Amygdala (tissue), 56 donors: ENCODE data around the gene ZSWIM4.

Experiments
- DNase-seq, 56 donors: peaks; one replicate each; lab custom pipeline; 2025; lab: John Stamatoyannopoulos, UW

Gene ZSWIM4

DNA sequence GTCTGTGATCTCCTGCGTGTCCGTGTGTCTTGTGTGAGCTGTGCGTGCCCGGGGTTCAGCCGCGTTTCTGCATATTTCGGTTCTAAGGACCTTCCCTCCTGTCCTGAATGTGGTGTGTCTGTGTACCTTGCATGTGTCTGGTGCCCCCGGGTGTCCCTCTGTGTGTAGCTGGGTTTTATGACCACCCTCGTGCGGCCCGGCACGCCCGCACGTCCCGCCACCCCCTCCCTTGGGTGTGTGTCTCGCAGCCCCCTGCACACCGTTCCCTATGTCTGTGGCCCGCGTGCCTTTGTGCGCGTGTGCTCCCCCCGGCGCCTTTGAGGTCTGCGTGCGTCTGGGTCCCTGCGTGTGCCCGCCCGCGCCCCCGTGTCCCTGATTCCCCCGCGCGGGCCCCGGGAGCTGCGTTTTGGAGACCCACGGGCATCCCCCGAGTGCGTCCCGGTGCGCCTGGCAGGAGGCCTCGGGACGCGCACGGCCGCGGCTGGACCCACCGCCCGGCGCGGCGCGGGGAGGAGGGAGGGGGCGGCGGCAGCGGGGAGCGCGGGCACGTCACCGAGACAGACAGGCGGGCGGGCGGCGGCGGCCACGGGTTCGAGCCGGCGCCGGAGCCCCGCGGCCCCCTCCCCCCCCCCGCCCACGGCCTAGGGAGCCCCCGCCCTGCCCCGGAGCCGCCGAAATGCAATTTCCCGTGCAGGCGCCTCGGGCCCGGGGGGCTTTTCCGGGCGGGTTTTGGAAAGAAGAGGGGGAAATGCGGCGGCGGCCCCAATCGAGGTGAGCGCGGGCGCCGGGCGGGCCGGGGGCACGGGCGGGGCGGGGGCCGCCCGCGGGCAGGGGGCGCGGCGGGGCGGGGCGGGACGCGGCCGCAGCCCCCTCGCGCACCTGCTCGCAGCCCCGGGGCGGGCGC, 69.7 kb downstream of the ZSWIM4 start:
- DNase-seq, result peak in 1 of 56 donors; percentile 17

DNA sequence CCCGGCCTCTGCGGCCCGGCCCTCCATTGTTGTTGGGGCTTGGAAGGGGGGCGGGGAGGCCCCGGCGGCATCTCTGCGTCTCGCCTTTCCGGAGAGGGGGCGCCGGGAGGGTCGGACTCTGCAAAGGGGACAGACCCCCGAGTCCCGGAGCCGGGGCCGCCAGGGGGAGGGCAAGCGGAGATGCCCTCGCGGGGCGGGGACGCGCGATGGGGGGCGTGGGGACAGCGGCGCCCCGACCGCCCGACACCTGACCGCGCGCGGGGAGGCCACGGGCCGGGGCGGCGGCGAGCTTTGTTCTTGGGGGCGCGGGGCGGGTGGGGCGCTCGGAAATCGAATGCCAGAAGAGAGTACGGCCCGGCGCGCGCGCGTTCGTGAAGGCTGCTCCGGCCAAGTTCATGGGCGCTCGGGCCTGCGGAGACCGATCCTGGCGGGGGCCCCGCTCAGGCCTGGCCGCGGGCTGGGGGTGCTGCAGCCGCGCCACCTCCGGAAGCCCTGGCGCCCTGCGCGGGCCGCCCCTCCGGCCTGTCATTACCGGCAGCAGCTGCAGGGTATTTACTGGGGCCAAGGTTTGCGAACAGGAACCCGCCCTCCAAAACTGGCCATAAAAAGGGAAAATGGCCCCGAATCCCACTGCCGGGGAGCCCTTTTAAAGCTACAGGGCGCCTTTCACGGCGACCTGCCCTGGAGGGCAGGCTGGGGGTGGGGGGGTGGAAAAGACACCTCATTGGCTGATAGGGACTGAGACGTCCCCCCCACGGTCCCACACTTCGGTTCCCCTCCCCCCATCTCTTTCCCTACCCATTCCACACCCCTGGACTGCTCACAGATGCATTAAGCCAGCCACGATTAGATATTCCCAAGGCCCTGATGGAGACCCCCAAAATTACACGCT, 70.6 kb downstream of the ZSWIM4 start:
- peak in 5 of 56 donors; percentile 13 to 42 (median 32) for DNase-seq

DNA sequence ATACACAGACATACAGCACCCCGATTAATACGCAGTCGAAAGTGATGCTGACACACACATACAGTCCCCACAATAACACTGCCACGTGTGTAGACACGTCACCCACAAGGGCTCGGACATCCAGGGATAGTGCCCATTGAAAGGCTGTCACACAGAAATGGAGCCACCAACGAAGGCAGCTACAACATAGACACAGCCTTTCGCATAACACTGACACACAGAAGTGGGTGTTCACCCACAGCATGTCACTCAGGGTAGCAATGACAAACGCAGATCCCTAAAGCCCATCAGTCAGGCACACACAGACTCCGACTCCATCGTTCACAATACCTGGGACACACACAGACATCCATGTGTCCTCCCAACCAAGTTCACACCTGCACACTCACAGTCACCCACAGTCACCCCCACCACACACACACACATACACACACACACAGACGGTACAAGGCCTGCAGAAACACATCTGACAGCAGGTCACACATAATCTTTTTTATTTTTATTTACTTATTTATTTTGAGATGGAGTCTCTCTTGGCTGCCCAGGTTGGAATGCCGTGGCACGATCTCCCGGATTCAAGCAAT, 71.3 kb downstream of the ZSWIM4 start:
- DNase-seq, result peak in 1 of 56 donors; percentile 37

- DNase-seq, result peak in 1 of 56 donors; percentile 12
These were observed 73.4 kb downstream of the ZSWIM4 start for GRCh38 chr19:13868663-13869062.

DNA sequence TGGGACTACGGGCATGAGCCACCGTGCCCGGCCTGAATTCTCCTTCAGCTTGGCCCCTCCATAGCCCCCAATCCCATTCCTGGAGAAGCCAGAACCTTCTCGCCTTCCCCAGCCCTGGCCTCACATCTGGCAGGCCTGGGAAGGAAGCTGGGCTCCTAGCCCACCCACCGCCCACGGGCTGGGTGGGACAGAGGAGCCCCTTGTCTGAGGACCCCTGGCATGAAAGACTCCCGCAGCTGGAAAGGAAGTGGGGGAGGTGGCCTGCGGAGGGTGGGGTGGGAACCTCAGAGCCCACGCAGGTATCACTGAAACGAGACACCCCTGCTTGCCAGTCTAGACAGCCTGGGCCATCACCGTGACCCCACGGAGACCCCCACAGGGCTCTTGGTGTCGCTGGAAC, 74.0 kb downstream of the ZSWIM4 start:
- DNase-seq, result no peak

GRCh38 chr19:13870873-13871272, 75.6 kb downstream of the ZSWIM4 start:
- no peak for DNase-seq

GRCh38 chr19:13872339-13872694, 77.1 kb downstream of the ZSWIM4 start:
- DNase-seq, result no peak

DNA sequence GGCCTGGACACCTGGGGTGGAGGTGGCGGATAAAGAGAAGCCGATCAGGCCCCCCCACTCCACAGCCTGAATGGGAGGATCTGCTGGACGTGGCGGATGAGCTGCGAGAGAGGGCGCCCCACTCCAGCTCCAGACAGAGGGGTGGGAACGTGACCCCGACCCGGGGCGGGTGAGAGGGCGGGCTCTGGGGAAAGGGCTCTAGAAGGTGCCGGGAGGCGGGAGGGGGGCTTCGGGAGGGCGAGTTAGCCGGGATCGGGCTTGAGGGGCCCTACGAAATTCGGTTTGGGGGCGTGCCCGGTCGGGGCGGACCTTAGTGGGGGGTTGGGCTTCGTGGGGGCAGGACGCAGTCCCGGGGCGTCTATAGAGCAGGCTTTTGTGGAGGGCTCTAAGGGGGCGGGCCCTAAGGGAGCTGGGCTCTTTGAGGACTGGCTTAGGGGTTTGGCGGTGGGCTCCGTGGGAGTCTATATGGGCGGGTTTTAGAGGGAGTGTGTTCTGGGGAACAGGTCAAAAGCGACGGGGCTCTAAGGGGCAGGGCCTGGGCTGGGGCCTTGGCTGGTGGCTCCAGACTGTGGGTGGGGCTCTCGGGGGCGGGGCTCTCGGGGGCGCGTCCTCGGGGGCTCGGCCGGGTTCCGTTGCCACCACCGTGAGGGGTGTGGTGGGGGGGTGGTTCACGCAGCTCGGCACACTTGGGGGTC, 77.6 kb downstream of the ZSWIM4 start:
- peak in 1 of 56 donors; percentile 70 for DNase-seq

- no peak for DNase-seq
These were observed 78.7 kb downstream of the ZSWIM4 start for GRCh38 chr19:13873834-13874515.

GRCh38 chr19:13875824-13876223, 80.6 kb downstream of the ZSWIM4 start:
- no peak for DNase-seq

GRCh38 chr19:13876834-13877233, 81.6 kb downstream of the ZSWIM4 start, which contains the start of gene NANOS3:
NANOS3 (plus strand) TSS chr19:13877134; CDS start chr19:13877249, 115 bp downstream.
- no peak for DNase-seq

DNA sequence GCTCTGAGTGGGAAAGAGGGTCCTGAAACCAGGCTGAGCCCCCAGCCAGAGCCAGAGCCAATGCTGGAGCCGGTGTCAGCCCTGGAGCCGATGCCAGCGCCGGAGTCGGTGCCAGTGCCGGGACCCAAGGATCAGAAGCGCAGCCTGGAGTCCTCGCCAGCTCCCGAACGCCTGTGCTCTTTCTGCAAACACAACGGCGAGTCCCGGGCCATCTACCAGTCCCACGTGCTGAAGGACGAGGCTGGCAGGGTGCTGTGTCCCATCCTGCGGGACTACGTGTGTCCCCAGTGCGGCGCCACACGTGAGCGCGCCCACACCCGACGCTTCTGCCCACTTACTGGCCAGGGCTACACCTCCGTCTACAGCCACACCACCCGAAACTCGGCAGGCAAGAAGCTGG, 82.1 kb downstream of the ZSWIM4 start:
- no peak for DNase-seq

GRCh38 chr19:13880059-13881043, 85.1 kb downstream of the ZSWIM4 start:
- DNase-seq, result peak; percentile 69 to 99 (median 90)

GRCh38 chr19:13881251-13881691, 86.0 kb downstream of the ZSWIM4 start:
- peak in 1 of 56 donors; percentile 10 for DNase-seq
